Keratinocyte (primary cell): ENCODE measurements around the gene LVRN.

ENCODE experiments used
- CTCF ChIP-seq, 3 experiments: IDR thresholded peaks in 1 of 3; conservative IDR thresholded peaks in 1 of 3; optimal IDR thresholded peaks in 1 of 3; 2 replicates in 2 of 3; 3 replicates in 1 of 3; pipeline versions ENCODE3 to v1.5.1; 2011; ENCODE audit warnings: low read length in 3 of 3, mild to moderate bottlenecking in 3 of 3, moderate library complexity in 2 of 3, control low read depth in 1 of 3, inconsistent platforms in 1 of 3; ENCODE audit not compliant: insufficient read depth in 2 of 3; ENCODE audit errors: extremely low read depth in 1 of 3
- EZH2 ChIP-seq: IDR thresholded peaks from one replicate; pipeline ENCODE4 v1.6.1; 2012; ENCODE audit warnings: inconsistent platforms, mild to moderate bottlenecking, low read length, moderate library complexity

- TF ChIP-seq CTCF (optimal IDR thresholded peaks at IDR 0.05 in 1 of 3, IDR thresholded peaks at IDR 0.05 in 1 of 3, conservative IDR thresholded peaks at IDR 0.05 in 1 of 3; ENCODE audit: extremely low read depth in 1 of 3, insufficient read depth in 2 of 3, low read length in 3 of 3) (no peak), EZH2 (no peak)
Measured at GRCh38 chr5:115939059-115939458, 23.2 kb upstream of the LVRN start.
